ENCODE measurements around the gene SOS1.
"Not testable (repeated sequence)": the region's sequence is repeated elsewhere in the genome, so short reads cannot be mapped to it uniquely, and the experiment has no call there.

SOS1 gene

GRCh38 chr2:39095624-39096023 is 25.2 kb downstream of the SOS1 start:
- no peak for DNase-seq

- DNase-seq: peak; percentile 30 to 44
These were observed 26.0 kb downstream of the SOS1 start for GRCh38 chr2:39094717-39095363.

- no peak for DNase-seq
These were observed 27.5 kb downstream of the SOS1 start for GRCh38 chr2:39093218-39093898.

- no peak for DNase-seq
These were observed 29.3 kb downstream of the SOS1 start for GRCh38 chr2:39091543-39091942.

GRCh38 chr2:39091063-39091462 is 29.8 kb downstream of the SOS1 start:
- DNase-seq: no peak

GRCh38 chr2:39080152-39080551 is 40.7 kb downstream of the SOS1 start:
- no peak for DNase-seq

- no peak for DNase-seq
These were observed 50.9 kb downstream of the SOS1 start for GRCh38 chr2:39069890-39070465.

GRCh38 chr2:39069136-39069515 is 51.7 kb downstream of the SOS1 start:
- no peak for DNase-seq

GRCh38 chr2:39068299-39069135 is 52.3 kb downstream of the SOS1 start:
- no peak for DNase-seq

- no peak for DNase-seq
These were observed 55.2 kb downstream of the SOS1 start for GRCh38 chr2:39065616-39066015.

- no peak for DNase-seq
These were observed 58.5 kb downstream of the SOS1 start for GRCh38 chr2:39062320-39062719.

GRCh38 chr2:39061280-39061679 is 59.6 kb downstream of the SOS1 start:
- DNase-seq: no peak

- peak; percentile 62 to 74 for DNase-seq
These were observed 61.4 kb downstream of the SOS1 start for GRCh38 chr2:39059366-39059952.

GRCh38 chr2:39058101-39058500 is 62.8 kb downstream of the SOS1 start:
- no peak for DNase-seq

GRCh38 chr2:39052665-39053064 is 68.2 kb downstream of the SOS1 start:
- DNase-seq: not testable (repeated sequence)

GRCh38 chr2:39050109-39050508 is 70.7 kb downstream of the SOS1 start:
- no peak for DNase-seq

- DNase-seq: no peak
These were observed 81.8 kb downstream of the SOS1 start for GRCh38 chr2:39039072-39039471.

- DNase-seq: no peak
These were observed 86.9 kb downstream of the SOS1 start for GRCh38 chr2:39033980-39034379.

- DNase-seq: no peak
These were observed 93.4 kb downstream of the SOS1 start for GRCh38 chr2:39027421-39027820.

- DNase-seq: no peak
These were observed 96.0 kb downstream of the SOS1 start for GRCh38 chr2:39024833-39025232.

GRCh38 chr2:39023649-39024048 is 97.2 kb downstream of the SOS1 start:
- DNase-seq: no peak

- no peak for DNase-seq
These were observed 98.1 kb downstream of the SOS1 start for GRCh38 chr2:39022642-39023235.

- DNase-seq: no peak
These were observed 100.5 kb downstream of the SOS1 start for GRCh38 chr2:39020383-39020782.

Measured in AML-193 (cell line).